ENCODE results near the gene PSME2.

DNA sequence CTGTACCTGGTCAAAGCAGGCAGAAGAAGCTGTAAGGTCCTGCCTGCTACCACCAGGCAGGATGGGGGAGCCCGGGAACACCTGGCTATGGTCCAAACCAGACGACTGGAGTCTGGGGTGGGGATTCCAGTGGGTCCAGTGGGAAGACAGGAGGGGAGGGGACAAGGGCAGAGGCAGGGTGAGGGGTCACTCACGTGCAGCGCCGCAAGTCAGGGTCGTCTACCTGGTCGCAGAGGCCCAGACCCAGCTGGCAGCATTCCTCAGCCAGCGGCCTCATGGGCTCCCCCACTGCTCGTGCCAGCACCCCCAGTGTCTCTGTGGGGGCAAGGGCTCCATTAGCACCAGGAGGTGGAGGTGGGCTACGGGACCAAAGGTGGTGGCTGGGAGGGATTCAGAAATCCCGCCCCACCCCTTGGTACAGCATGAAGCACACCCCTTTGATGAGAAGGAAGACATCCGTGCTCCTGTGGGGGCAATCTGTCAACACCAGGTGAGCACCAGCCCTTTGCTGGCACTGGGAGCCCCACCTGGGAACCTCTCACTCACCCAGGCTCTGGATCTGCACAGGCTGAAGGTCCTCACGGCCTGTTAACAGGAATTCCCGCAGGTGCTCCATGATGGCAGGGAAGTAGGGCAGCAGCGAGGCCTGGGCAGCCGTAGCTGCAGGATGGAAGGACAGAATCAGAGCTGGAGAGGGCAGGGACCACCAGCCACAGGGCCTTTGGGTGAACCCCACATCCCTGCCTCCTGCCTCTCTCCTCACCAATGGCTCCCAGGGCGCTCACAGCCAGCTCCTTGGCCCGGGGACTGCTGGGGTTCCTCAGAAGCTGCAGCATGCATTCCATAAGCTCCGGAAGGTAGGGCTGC, 37.9 kb upstream of the PSME2 start:
- TF ChIP-seq, protein P1, sequence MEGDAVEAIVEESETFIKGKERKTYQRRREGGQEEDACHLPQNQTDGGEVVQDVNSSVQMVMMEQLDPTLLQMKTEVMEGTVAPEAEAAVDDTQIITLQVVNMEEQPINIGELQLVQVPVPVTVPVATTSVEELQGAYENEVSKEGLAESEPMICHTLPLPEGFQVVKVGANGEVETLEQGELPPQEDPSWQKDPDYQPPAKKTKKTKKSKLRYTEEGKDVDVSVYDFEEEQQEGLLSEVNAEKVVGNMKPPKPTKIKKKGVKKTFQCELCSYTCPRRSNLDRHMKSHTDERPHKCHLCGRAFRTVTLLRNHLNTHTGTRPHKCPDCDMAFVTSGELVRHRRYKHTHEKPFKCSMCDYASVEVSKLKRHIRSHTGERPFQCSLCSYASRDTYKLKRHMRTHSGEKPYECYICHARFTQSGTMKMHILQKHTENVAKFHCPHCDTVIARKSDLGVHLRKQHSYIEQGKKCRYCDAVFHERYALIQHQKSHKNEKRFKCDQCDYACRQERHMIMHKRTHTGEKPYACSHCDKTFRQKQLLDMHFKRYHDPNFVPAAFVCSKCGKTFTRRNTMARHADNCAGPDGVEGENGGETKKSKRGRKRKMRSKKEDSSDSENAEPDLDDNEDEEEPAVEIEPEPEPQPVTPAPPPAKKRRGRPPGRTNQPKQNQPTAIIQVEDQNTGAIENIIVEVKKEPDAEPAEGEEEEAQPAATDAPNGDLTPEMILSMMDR (IDR thresholded peaks at IDR 0.05; ENCODE audit: insufficient read depth, low read length) = no peak
- TF ChIP-seq POLR2AphosphoS5 (IDR thresholded peaks at IDR 0.05; ENCODE audit: low read depth) (no peak), SPI1 (IDR thresholded peaks at IDR 0.05; ENCODE audit: borderline replicate concordance, low read depth) (no peak), GABPA (IDR thresholded peaks at IDR 0.05; ENCODE audit: low read depth) (no peak)
- TF ChIP-seq, protein P2, sequence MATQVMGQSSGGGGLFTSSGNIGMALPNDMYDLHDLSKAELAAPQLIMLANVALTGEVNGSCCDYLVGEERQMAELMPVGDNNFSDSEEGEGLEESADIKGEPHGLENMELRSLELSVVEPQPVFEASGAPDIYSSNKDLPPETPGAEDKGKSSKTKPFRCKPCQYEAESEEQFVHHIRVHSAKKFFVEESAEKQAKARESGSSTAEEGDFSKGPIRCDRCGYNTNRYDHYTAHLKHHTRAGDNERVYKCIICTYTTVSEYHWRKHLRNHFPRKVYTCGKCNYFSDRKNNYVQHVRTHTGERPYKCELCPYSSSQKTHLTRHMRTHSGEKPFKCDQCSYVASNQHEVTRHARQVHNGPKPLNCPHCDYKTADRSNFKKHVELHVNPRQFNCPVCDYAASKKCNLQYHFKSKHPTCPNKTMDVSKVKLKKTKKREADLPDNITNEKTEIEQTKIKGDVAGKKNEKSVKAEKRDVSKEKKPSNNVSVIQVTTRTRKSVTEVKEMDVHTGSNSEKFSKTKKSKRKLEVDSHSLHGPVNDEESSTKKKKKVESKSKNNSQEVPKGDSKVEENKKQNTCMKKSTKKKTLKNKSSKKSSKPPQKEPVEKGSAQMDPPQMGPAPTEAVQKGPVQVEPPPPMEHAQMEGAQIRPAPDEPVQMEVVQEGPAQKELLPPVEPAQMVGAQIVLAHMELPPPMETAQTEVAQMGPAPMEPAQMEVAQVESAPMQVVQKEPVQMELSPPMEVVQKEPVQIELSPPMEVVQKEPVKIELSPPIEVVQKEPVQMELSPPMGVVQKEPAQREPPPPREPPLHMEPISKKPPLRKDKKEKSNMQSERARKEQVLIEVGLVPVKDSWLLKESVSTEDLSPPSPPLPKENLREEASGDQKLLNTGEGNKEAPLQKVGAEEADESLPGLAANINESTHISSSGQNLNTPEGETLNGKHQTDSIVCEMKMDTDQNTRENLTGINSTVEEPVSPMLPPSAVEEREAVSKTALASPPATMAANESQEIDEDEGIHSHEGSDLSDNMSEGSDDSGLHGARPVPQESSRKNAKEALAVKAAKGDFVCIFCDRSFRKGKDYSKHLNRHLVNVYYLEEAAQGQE (IDR thresholded peaks at IDR 0.05; ENCODE audit: insufficient replicate concordance, low read depth) = no peak
